Mesenteric fat pad (tissue), 1 donor: Measurements from ENCODE around the gene DTX4. TPM values are rescaled to one million over a fixed set of nuclear protein-coding genes. Genes with fewer than 3 reads are reported as not detected.

ENCODE experiments used
- total RNA-seq: library from RNA; stranded (reverse); fragmentation: NEBNext Ultra II Directional; extraction: Animal tissue kit (Norgen Biotek cat#: 25700); gene quantifications from one replicate; pipeline ENCODE4 v1.2.1, GENCODE V29; 2021
- donor health status: DM: yes; HTN: yes; CAD: no.

The DTX4 gene
- total RNA-seq, 1 donor from 2014 or later, result 60.8 TPM

Other genes with a start within 250 kb of the DTX4 start
- gene GLYATL1, start 232.6 kb upstream of the DTX4 start, total RNA-seq, result not detected
- gene GLYATL1B, start 85.8 kb upstream of the DTX4 start, total RNA-seq, result not detected
- 0.26 TPM for gene FAM111B, start 64.9 kb upstream of the DTX4 start, total RNA-seq
- 18.6 TPM for gene FAM111A, start 29.3 kb upstream of the DTX4 start, total RNA-seq
- gene MPEG1, start 40.8 kb downstream of the DTX4 start, total RNA-seq, result 71.5 TPM
- not detected for gene OR5AN1, start 186.8 kb downstream of the DTX4 start, total RNA-seq